ENCODE results near the gene RGS7. TPM values are rescaled to one million over a fixed set of nuclear protein-coding genes. Genes with fewer than 3 reads are reported as not detected.

The RGS7 gene
- total and polyA plus RNA-seq, 10 of the 15 experiments (the other 5 are each of a cell fraction or from before 2014, with no cell fraction given), result not detected

GRCh38 chr1:241118049-241118448 lies 239.0 kb downstream of the RGS7 start:
- no peak overlapping the region for H3K27ac ChIP-seq (ENCODE audit: control insufficient read depth, insufficient read depth)
- DNase-seq (ENCODE audit: low read depth, low spot score) (no peak), FAIRE-seq (no peak), ATAC-seq (no peak)
- no peaks in the 10 kb centered on the region for H3K27me3 ChIP-seq (replicated peaks in 1 of 2; ENCODE audit: control insufficient read depth in 2 of 2, insufficient read depth in 2 of 2, low read length in 1 of 2)
- H3K4me1 ChIP-seq (ENCODE audit: control insufficient read depth, insufficient read depth, low read length), result no peaks in the 10 kb centered on the region
- RAD21 ChIA-PET (ENCODE audit: unreplicated experiment), result no interaction called here
- no TSS peak for BruUV-seq (replicated peaks)
- no peak overlapping the region for H3K4me2 ChIP-seq (ENCODE audit: control insufficient read depth, insufficient read depth)
- 40% methylated on average over 3 of the region's 3 CpGs for WGBS (ENCODE audit: insufficient coverage, insufficient replicate concordance, low lambda C conversion rate, missing lambda C conversion rate)
- TF ChIP-seq EGR1 (IDR thresholded peaks at IDR 0.05; ENCODE audit: borderline replicate concordance in 1 of 2, low read depth in 2 of 2, low read length in 2 of 2) (no peak), ZBTB4 (CRISPR knock-in tag; IDR thresholded peaks at IDR 0.05) (no peak), RAD21 (IDR thresholded peaks at IDR 0.05; ENCODE audit: insufficient read depth, low read depth, low read length) (no peak), RELA (IDR thresholded peaks at IDR 0.05; ENCODE audit: borderline replicate concordance, partially characterized antibody) (no peak), E2F8 (IDR thresholded peaks at IDR 0.05; ENCODE audit: low read depth, partially characterized antibody) (no peak), ATF2 (IDR thresholded peaks at IDR 0.05; ENCODE audit: low read length) (no peak), HDAC6 (IDR thresholded peaks at IDR 0.05; ENCODE audit: unreplicated experiment) (no peak), FOXK2 (IDR thresholded peaks at IDR 0.05) (no peak), MTA2 (IDR thresholded peaks at IDR 0.05; ENCODE audit: low read depth) (no peak), NFXL1 (IDR thresholded peaks at IDR 0.05; ENCODE audit: borderline replicate concordance) (no peak), USF2 (IDR thresholded peaks at IDR 0.05; ENCODE audit: borderline replicate concordance, low read depth, low read length) (no peak), ZNF217 (IDR thresholded peaks at IDR 0.05) (no peak), ASH2L (IDR thresholded peaks at IDR 0.05; ENCODE audit: borderline replicate concordance, low read depth) (no peak), MEF2B (IDR thresholded peaks at IDR 0.05; ENCODE audit: partially characterized antibody, poor library complexity, severe bottlenecking) (no peak)
- in situ Hi-C loops (cut with MboI) (no loop called here), intact Hi-C loops (cut with micrococcal nuclease; ENCODE audit: unreplicated experiment) (no loop called here)
- CTCF ChIA-PET, result no interaction called here
- no peaks in the 10 kb centered on the region for H3K9me3 ChIP-seq (replicated peaks; ENCODE audit: control insufficient read depth, insufficient read depth, low read length)
- no peak overlapping the region for H3K4me3 ChIP-seq
- SMC1A ChIA-PET (ENCODE audit: uncharacterized antibody, unreplicated experiment), result no interaction called here
- no peak overlapping the region for H2AFZ ChIP-seq (ENCODE audit: control insufficient read depth, low read depth, low read length)
- H3K9ac ChIP-seq (ENCODE audit: control insufficient read depth, insufficient read depth, low read length), result no peak overlapping the region
- no peaks in the 10 kb centered on the region for H4K20me1 ChIP-seq (ENCODE audit: control insufficient read depth, insufficient read depth)
- H3K79me2 ChIP-seq (ENCODE audit: control insufficient read depth, insufficient read depth, low read length), result no peaks in the 10 kb centered on the region
- no peaks in the 10 kb centered on the region for H3K36me3 ChIP-seq (ENCODE audit: control insufficient read depth in 2 of 2, insufficient read depth in 2 of 2, low read length in 1 of 2)
- POLR2A ChIA-PET, result no interaction called here

Measured in GM12878 (cell line).